HG03521 (cell line): ENCODE data around the gene DGKH.
"Not testable (repeated sequence)": the region's sequence is repeated elsewhere in the genome, so short reads cannot be mapped to it uniquely, and the experiment has no call there.

Source experiments
- ATAC-seq: cut with Tn5 transposase; IDR thresholded peaks from one replicate; pipeline ENCODE4 v1.9.1; 2021; ENCODE audit warnings: mild to moderate bottlenecking, moderate library complexity; ENCODE audit not compliant: unreplicated experiment

The DGKH gene

DNA sequence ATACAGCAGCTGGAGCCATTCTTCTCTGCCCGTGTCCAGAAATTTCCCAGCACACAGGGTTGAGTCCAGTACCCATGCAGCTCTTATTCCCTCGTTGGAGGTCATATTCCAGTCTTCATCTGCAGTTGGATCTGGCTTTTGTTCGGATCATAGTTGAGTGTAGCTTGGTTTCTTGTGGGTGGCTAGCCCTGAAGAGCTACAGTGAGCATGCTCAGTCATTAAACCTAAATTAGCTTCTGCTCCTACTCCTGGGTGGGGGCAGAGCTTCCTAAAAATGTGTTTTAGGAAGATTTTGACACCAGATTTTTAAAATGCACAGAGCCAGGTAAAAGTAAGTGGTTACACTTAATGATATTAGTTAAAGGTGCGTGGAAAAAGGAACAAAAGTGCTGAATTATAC is 64.4 kb downstream of the DGKH start:
- ATAC-seq: no peak

GRCh38 chr13:42113478-42113877 is 65.0 kb downstream of the DGKH start:
- no peak for ATAC-seq

GRCh38 chr13:42114278-42114677 is 65.8 kb downstream of the DGKH start:
- ATAC-seq: no peak

DNA sequence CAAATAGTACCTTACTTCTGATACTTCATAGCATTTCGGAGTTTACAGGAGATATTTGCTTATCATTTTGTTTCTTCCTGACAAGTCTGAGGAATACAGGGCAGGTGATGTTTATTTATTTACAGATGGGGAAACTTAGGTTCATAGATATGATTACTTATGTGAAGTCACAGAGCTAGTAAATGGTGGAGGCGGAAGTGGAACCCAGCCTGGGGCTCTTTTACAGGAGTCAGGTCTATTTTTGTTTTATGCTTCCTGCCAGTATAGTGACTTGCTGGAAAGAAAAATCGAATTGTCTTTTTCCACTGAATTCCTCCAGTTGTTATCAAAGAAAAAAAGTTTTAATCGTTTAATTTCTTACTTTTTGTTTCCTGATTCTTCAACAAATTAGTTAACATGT is 66.5 kb downstream of the DGKH start:
- no peak for ATAC-seq

GRCh38 chr13:42116225-42116624 is 67.8 kb downstream of the DGKH start:
- ATAC-seq: no peak

DNA sequence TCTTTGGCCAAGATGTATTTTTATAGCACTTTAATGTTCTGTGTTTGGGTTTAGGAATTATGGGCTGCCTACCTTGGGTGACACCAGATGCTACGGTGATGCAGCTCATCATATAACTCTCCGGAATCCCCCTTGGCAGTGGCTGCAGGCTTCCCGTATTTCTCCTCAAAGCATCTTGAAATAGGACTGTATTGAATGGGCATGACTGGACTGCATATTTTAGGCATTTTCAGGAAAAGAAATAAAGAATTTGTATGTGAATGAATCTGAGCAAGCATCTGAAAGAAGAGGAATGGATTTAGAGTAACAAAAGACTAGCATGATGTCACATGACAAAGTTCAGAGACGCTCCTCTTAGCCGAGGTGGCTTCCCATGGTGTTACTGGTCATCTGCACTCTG is 70.6 kb downstream of the DGKH start:
- ATAC-seq: no peak

- no peak for ATAC-seq
Measured at GRCh38 chr13:42119875-42120274, 71.4 kb downstream of the DGKH start.

DNA sequence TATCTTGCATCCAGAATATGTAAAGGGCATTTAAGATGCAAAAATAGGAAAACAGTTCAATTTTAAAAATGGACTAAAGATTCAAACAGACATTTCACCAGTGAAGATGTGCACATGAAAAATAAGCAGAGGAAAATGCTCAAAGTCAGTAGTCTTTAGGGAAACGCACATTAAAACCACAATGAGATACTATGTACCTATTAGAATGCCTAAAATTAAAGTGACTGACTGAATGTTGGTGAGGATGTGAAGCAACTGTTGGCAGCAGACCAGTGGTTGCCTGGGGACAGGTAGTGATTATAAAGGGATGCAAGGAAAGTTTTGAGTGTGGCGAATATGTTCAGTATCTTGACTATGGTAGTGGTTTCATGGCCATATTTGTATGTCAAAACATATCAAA is 75.2 kb downstream of the DGKH start:
- no peak for ATAC-seq

- ATAC-seq: no peak
Measured at GRCh38 chr13:42125046-42125445, 76.6 kb downstream of the DGKH start.

GRCh38 chr13:42127047-42127446 is 78.6 kb downstream of the DGKH start:
- ATAC-seq: no peak

GRCh38 chr13:42129033-42129432 is 80.6 kb downstream of the DGKH start:
- no peak for ATAC-seq

GRCh38 chr13:42136518-42136917 is 88.1 kb downstream of the DGKH start:
- ATAC-seq: no peak

- ATAC-seq: no peak
Measured at GRCh38 chr13:42137856-42138537, 89.5 kb downstream of the DGKH start.

DNA sequence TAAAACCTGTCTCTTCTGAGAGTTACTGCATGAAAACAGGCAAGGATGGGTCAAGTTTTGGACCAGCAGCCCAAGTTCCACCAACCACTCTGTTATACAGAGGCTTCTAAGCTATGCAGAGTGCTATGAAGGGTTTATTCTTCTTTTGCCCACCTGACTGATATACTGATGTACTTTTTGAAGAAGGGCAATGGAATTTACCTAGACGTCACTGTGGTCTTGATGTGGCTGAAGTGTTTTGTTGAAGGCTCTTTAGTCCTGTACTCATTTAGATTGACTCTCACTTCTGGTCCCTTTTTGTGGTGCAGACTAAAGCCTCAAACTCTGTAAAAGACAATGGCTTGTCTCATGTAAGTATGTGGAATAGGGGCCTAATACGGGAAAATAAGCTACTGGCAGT is 92.0 kb downstream of the DGKH start:
- no peak for ATAC-seq

DNA sequence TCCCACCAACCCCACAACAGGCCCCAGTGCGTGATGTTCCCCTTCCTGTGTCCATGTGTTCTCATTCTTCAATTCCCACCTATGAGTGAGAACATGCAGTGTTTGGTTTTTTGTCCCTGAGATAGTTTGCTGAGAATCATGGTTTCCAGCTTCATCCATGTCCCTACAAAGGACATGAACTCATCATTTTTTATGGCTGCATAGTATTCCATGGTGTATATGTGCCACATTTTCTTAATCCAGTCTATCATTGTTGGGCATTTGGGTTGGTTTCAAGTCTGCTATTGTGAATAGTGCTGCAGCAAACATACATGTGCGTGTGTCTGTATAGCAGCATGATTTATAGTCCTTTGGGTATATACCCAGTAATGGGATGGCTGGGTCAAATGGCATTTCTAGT is 92.6 kb downstream of the DGKH start:
- not testable (repeated sequence) for ATAC-seq

DNA sequence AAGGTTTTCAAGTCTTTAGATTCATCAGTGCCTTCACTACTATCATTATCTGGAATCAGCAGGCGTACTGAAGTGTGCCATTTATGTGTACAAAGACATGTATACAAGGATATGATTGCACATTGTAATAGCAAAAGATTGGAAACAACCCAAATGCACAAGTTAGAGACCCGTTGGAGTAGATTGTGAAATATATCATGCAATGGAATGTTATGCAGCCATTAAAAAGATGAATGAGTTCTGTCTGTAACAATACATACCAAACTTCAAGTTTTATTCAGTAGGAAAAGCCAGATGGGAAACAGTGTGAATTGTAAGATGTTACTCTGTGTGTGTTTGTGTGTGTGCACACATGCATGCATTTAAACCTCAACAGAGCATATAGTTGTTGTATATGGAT is 97.9 kb downstream of the DGKH start:
- no peak for ATAC-seq

DNA sequence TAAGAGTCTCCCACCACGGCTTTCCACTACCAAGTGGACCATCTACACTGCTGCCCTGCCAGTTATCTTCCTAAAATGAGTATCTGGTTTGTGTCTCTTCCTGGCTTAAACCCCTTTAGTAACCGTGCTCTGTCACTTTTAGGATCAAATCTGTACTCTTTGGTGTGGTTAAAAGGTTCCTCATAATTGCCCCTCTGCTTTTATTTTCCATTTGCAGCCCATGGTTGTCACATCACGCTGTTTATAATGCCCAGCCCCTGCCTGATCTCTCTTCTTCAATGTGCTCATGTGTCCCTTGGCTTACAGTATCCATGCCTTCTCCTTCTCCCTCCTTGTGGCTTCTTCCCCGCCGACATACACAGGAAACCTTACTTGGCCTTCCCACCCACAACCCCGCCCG is 100.1 kb downstream of the DGKH start:
- ATAC-seq: no peak

- no peak for ATAC-seq
Measured at GRCh38 chr13:42149136-42149535, 100.7 kb downstream of the DGKH start.

GRCh38 chr13:42151781-42152180 is 103.3 kb downstream of the DGKH start:
- no peak for ATAC-seq

DNA sequence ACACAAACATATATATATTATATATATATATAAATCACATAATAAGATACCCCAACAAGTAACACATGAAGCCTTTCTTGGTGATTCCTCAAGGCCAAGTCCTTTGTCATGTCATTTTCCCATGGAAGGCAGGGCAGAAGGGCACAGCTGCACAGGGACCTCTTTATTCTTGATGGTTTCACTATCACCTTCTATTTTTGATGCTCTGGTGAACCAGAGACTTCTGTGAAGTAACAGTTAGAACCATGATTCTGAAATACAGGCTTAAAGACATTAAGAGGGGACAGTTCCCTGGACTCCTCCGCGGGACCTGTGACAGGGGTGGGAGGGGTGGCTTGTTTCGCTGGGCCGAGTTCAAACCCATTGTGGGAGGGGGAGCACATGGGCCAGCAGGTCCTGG is 104.0 kb downstream of the DGKH start:
- ATAC-seq: no peak

DNA sequence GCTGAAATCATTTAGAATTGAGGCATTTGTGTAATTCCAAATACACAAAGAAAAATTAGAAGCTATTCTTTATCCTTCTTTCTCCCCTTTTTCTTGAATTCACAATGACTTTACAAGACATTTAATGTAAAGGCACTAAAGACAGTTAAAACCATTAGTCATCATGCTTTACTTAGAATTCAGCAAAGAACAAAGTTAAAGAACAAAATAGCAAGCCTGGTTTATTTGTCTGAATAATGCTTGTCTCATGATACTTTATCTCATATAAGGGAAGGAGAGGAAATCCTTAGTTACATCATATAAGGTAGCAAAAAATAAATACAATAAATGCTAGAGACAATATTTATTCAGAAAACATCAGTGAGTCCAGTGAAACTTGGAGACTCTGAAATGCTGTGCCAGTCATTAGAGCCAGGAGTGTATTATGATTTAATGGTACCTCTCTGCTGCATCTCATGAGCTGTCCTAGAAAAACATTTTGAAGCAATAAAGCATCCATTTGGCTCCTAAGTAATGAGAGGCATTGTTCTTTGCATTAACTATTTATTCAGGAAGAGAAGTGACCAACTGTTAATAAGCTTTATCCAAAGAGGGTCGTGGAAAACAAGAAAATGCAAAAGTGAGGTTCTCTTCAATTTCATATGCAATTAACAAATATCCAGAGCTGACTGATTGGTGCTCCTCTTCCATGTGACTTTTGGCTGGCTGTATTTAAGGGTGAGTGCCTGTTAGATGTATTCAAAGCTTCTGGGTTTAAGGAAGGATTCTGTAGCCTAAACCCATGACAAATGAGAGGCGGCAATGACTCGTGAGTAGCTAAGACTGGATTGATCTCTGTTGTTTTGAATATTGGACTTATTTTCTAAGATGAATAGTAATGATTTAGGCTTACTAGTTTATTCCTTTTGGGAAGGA is 105.0 kb downstream of the DGKH start:
- no peak for ATAC-seq

DNA sequence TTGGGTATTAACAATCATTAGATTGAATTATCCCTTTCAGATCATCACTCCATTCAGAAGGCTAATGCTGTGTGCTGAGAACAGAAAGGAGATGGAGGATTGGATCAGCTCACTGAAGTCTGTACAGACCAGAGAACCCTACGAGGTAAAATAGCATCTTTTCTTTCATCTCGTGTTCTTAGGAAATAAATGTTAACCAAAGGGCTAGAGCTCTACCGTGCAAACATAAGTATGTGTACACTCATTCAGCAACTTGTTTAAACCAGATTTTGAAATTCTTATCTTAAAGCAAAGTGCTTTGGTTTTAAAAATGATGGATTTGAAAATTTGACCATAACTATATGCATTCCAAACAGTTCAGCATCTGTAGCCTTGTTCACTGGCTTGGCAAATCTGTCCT is 106.8 kb downstream of the DGKH start:
- no peak for ATAC-seq
